Lung (tissue), 12 donors: Measurements from ENCODE around the gene CRABP2. TPM values are rescaled to one million over a fixed set of nuclear protein-coding genes. Genes with fewer than 3 reads are reported as not detected.

Source experiments
- ATAC-seq: fragments of 200-7000 bp; cut with Tn5 transposase; one replicate; pipeline ENCODE4 v1.9.1; 2020; ENCODE audit warnings: moderate number of reproducible peaks; ENCODE audit not compliant: insufficient read depth, low FRiP score
- DNase-seq, 3 donors: peaks; one replicate each; pipeline ENCODE4 v3.0.0-alpha.2; 2013 to 2017
- H3K27ac ChIP-seq, 2 donors: one replicate each; pipeline ENCODE4 v1.5.1; 2013; ENCODE audit warnings: mild to moderate bottlenecking in 2 of 2, moderate library complexity in 2 of 2, control low read depth in 1 of 2, inconsistent platforms in 1 of 2, low read depth in 1 of 2, low read length in 1 of 2
- H3K27me3 ChIP-seq, 3 donors: one replicate each; pipeline ENCODE4 v1.5.1; 2013; ENCODE audit warnings: low read length in 2 of 3; ENCODE audit not compliant: control insufficient read depth in 3 of 3, insufficient read depth in 3 of 3
- H3K36me3 ChIP-seq, 4 donors: one replicate each; pipeline ENCODE4 v1.5.1; 2013; ENCODE audit warnings: low read length in 4 of 4, mild to moderate bottlenecking in 1 of 4, moderate library complexity in 1 of 4; ENCODE audit not compliant: control insufficient read depth in 4 of 4, insufficient read depth in 4 of 4
- H3K4me1 ChIP-seq, 5 donors: one replicate each; pipeline ENCODE4 v1.5.1; 2013; ENCODE audit warnings: low read length in 5 of 5, mild to moderate bottlenecking in 2 of 5, moderate library complexity in 1 of 5; ENCODE audit not compliant: control insufficient read depth in 5 of 5, insufficient read depth in 5 of 5
- H3K4me3 ChIP-seq: one replicate; pipeline ENCODE4 v1.5.1; 2013; ENCODE audit warnings: mild to moderate bottlenecking, control low read depth, moderate library complexity
- H3K9ac ChIP-seq, 2 donors: one replicate each; pipeline ENCODE4 v1.5.1; 2013; ENCODE audit warnings: low read length in 2 of 2, control low read depth in 1 of 2; ENCODE audit not compliant: insufficient read depth in 1 of 2
- H3K9me3 ChIP-seq, 4 donors: one replicate each; pipeline ENCODE4 v1.5.1; 2013; ENCODE audit warnings: low read length in 3 of 4, mild to moderate bottlenecking in 1 of 4, moderate library complexity in 1 of 4; ENCODE audit not compliant: control insufficient read depth in 4 of 4, insufficient read depth in 3 of 4
- WGBS, 2 donors: extraction: QIAGEN DNeasy Blood & Tissue Kit; methylation state at CpG; one replicate each; pipeline ENCODE4 v1.1.7; 2013; 5-methylcytosine and 5-hydroxymethylcytosine counted together
- polyA plus RNA-seq, 2 donors: library from polyadenylated mRNA; stranded (reverse); fragments of 200-250 nt; gene quantifications; one replicate each; pipeline ENCODE4 v1.2.1, GENCODE V29; 2013
- total RNA-seq, 2 donors: library from RNA; depleted of rRNA in 1 of 2; stranded (reverse); fragments of >200 nt in 1 of 2; gene quantifications; one replicate each; pipeline ENCODE4 v1.2.1, GENCODE V29; 2014 to 2021
- TF ChIP-seq, protein P1 (sequence below): IDR thresholded peaks from 2 replicates; pipeline ENCODE4 v1.5.1; 2012; ENCODE audit warnings: mild to moderate bottlenecking; ENCODE audit errors: control extremely low read depth, extremely low read depth
- donor health status: control.
- donor health status: control.
- donor health status: Bipolar disorder and iron deficiency.
- donor health status: healthy.
- donor health status: DM: yes; HTN: yes; CAD: no.

CRABP2 gene
- total and polyA plus RNA-seq, 4 donors, result 1.3 to 13.6 (median 4.9) TPM

GRCh38 chr1:156711011-156711817 is 5.8 kb upstream of the CRABP2 start:
- Histone ChIP-seq H3K36me3 (peaks cover 0 to 9% (median 0%) of the 10 kb centered on the region in 4 donors), H3K9ac (no peak overlapping the region), H3K4me1 (peaks cover 0 to 53% (median 14%) of the 10 kb centered on the region in 5 donors), H3K27me3 (no peaks in the 10 kb centered on the region), H3K9me3 (no peaks in the 10 kb centered on the region), H3K4me3 (no peak overlapping the region), H3K27ac (no peak overlapping the region)
- 84 to 85% methylated on average over 9 of the region's 9 CpGs for WGBS, 2 donors
- TF ChIP-seq, protein P1, sequence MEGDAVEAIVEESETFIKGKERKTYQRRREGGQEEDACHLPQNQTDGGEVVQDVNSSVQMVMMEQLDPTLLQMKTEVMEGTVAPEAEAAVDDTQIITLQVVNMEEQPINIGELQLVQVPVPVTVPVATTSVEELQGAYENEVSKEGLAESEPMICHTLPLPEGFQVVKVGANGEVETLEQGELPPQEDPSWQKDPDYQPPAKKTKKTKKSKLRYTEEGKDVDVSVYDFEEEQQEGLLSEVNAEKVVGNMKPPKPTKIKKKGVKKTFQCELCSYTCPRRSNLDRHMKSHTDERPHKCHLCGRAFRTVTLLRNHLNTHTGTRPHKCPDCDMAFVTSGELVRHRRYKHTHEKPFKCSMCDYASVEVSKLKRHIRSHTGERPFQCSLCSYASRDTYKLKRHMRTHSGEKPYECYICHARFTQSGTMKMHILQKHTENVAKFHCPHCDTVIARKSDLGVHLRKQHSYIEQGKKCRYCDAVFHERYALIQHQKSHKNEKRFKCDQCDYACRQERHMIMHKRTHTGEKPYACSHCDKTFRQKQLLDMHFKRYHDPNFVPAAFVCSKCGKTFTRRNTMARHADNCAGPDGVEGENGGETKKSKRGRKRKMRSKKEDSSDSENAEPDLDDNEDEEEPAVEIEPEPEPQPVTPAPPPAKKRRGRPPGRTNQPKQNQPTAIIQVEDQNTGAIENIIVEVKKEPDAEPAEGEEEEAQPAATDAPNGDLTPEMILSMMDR, result no peak
- ATAC-seq (no peak), DNase-seq (peak in 1 of 3 donors; percentile 36)

GRCh38 chr1:156709757-156710489 is 4.5 kb upstream of the CRABP2 start:
- TF ChIP-seq, protein P1, result no peak
- Histone ChIP-seq H3K27ac (no peak overlapping the region), H3K9ac (no peak overlapping the region), H3K9me3 (no peaks in the 10 kb centered on the region), H3K27me3 (no peaks in the 10 kb centered on the region), H3K4me1 (peaks cover 0 to 60% (median 14%) of the 10 kb centered on the region in 5 donors), H3K36me3 (peaks cover 0 to 5% (median 0%) of the 10 kb centered on the region in 4 donors), H3K4me3 (no peak overlapping the region)
- no peak for ATAC-seq
- DNase-seq, result peak in 1 of 3 donors; percentile 59
- WGBS, 2 donors, result 53 to 66% methylated on average over 11 of the region's 11 CpGs

DNA sequence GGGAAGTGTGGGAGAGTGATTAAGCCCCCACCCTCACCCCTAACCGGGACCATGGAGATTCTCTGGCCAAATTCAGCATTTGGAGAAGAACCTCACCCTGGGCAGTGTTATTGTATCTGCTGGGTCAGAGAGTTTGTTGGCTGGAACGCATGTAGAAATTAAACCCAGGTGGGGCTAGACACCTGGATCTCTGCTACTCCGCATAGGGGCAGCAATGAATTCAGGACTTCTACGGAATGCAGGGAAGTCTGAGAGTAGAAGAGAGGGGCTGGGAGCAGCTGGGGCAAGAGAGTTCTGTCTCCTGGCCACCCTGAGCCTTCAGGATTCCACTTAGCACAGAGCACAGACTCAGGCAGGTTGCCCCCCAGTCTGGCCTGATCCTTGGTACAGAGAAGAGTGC is 3.6 kb upstream of the CRABP2 start:
- ATAC-seq (no peak), DNase-seq (no peak)
- Histone ChIP-seq H3K4me1 (peaks cover 0 to 68% (median 17%) of the 10 kb centered on the region in 5 donors), H3K4me3 (no peak overlapping the region), H3K27ac (no peak overlapping the region), H3K9ac (no peak overlapping the region), H3K27me3 (peaks cover 0 to 3% (median 0%) of the 10 kb centered on the region in 3 donors), H3K36me3 (peaks cover 0 to 4% (median 0%) of the 10 kb centered on the region in 4 donors), H3K9me3 (no peaks in the 10 kb centered on the region)
- WGBS, 2 donors, result 83 to 94% methylated on average over 4 of the region's 4 CpGs
- TF ChIP-seq, protein P1, result no peak
